Mucosa of stomach (tissue), 1 donor: ENCODE data around the gene MEIS2.

ENCODE experiments used
- H3K27me3 ChIP-seq: one replicate; pipeline ENCODE4 v1.7.0; 2013; ENCODE audit warnings: mild to moderate bottlenecking, low read length; ENCODE audit not compliant: control insufficient read depth, insufficient read depth
- H3K36me3 ChIP-seq: one replicate; pipeline ENCODE4 v1.7.0; 2013; ENCODE audit warnings: low read length; ENCODE audit not compliant: control insufficient read depth, insufficient read depth
- H3K4me1 ChIP-seq: one replicate; pipeline ENCODE4 v1.7.0; 2013; ENCODE audit warnings: mild to moderate bottlenecking, low read length; ENCODE audit not compliant: control insufficient read depth, insufficient read depth
- H3K4me3 ChIP-seq: one replicate; pipeline ENCODE4 v1.7.0; 2013; ENCODE audit warnings: low read length
- H3K9ac ChIP-seq: one replicate; pipeline ENCODE4 v1.7.0; 2013; ENCODE audit warnings: mild to moderate bottlenecking, low read length, moderate library complexity
- H3K9me3 ChIP-seq: one replicate; pipeline ENCODE4 v1.7.0; 2013; ENCODE audit warnings: mild to moderate bottlenecking, low read length, moderate library complexity; ENCODE audit not compliant: control insufficient read depth
- donor health status: Pancreatic carcinoma.

Gene MEIS2

GRCh38 chr15:36978126-36978525 is 122.2 kb downstream of the MEIS2 start:
- no peaks in the 10 kb centered on the region for H3K9me3 ChIP-seq
- H3K27me3 ChIP-seq: no peaks in the 10 kb centered on the region
- no peaks in the 10 kb centered on the region for H3K4me1 ChIP-seq
- no peak overlapping the region for H3K9ac ChIP-seq
- no peak overlapping the region for H3K4me3 ChIP-seq
- H3K36me3 ChIP-seq: no peaks in the 10 kb centered on the region

DNA sequence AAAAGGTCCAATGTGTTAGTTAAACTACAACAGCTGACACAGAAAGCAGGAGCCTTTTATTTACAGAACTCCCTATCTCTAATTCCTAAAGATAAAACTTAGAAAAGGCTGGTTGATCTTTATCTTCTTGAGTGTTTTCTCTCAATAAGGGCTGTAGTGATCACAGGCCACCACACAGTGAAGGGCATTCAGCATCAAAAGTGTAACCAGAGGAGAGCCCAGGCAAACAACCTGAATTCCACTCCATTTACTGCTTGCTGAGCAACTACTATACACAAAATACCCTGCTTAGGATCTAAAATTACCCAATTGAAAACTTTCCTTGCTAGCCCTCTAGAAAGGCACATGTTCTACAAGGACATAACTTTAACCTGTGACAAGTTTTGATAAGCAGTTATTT is 122.7 kb downstream of the MEIS2 start:
- no peaks in the 10 kb centered on the region for H3K27me3 ChIP-seq
- H3K4me3 ChIP-seq: no peak overlapping the region
- H3K9me3 ChIP-seq: no peaks in the 10 kb centered on the region
- H3K9ac ChIP-seq: no peak overlapping the region
- no peaks in the 10 kb centered on the region for H3K36me3 ChIP-seq
- H3K4me1 ChIP-seq: no peaks in the 10 kb centered on the region

DNA sequence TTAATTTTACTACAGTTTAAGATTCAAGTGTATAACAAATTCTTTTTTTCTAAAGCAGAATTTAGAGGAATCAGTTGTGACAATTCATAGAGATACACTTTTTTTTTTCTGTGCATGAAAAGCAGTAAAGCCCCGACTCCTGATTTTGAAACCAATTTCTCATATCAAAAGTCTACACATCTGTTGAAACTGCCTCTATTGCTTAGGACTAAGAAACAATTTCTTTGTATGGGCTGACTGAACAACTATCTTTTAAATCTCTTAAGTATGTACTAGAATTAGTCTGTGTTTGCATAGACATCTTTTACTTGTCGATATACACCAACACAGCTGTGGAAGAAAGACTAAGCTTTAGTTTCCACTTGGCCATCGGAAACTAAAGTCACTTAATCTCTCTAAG is 127.6 kb downstream of the MEIS2 start:
- no peaks in the 10 kb centered on the region for H3K9me3 ChIP-seq
- no peak overlapping the region for H3K9ac ChIP-seq
- no peaks in the 10 kb centered on the region for H3K36me3 ChIP-seq
- H3K4me1 ChIP-seq: no peaks in the 10 kb centered on the region
- H3K27me3 ChIP-seq: no peaks in the 10 kb centered on the region
- H3K4me3 ChIP-seq: no peak overlapping the region

DNA sequence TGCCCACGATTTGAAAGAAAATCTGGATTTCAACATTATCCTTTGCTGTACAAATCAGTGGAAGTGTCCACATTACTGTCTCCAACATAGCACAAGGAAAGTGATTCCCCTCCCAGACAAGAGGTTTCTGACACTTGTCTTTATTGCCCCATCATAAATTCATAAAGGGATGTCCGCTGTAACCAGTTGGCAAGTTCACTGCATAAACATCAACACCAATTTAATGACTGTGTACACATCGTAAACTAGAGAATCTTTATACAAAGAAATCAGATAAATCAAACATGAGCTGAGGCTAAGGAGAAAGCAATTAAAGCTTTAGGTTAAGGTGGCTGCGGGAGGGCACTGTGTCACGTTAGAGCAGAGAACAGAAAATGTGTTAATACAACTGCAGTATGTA is 129.8 kb downstream of the MEIS2 start:
- Histone ChIP-seq H3K4me3 (no peak overlapping the region), H3K9ac (no peak overlapping the region), H3K27me3 (no peaks in the 10 kb centered on the region)

GRCh38 chr15:36967929-36968328 is 132.4 kb downstream of the MEIS2 start:
- H3K4me3 ChIP-seq: no peak overlapping the region
- no peak overlapping the region for H3K9ac ChIP-seq
- H3K9me3 ChIP-seq: no peaks in the 10 kb centered on the region
- no peaks in the 10 kb centered on the region for H3K36me3 ChIP-seq
- H3K27me3 ChIP-seq: no peaks in the 10 kb centered on the region
- no peaks in the 10 kb centered on the region for H3K4me1 ChIP-seq

More for the DNA sequence above, 129.8 kb downstream of the MEIS2 start:
- Histone ChIP-seq H3K4me1 (no peaks in the 10 kb centered on the region), H3K9me3 (no peaks in the 10 kb centered on the region), H3K36me3 (no peaks in the 10 kb centered on the region)

DNA sequence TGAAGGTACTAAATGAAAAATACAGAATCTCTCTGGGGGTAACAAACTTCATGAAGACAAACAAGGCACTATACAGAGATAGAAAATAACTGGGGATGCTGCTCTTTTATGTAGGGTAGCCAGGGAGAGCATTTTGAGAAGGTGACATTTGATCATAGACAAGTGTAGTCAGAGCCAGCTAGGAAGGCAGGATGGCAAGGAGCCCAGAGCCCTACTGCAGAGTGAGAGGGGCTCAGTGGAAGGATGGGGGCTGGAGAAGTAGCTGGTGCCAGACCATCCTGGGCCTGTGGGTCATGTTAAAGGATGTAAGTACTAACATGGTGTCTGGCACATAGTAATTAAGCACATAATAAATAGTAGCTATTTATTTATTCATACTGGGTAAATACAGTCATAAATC is 133.6 kb downstream of the MEIS2 start:
- Histone ChIP-seq H3K4me1 (no peaks in the 10 kb centered on the region), H3K4me3 (no peak overlapping the region), H3K27me3 (no peaks in the 10 kb centered on the region), H3K9me3 (no peaks in the 10 kb centered on the region), H3K9ac (no peak overlapping the region), H3K36me3 (no peaks in the 10 kb centered on the region)

DNA sequence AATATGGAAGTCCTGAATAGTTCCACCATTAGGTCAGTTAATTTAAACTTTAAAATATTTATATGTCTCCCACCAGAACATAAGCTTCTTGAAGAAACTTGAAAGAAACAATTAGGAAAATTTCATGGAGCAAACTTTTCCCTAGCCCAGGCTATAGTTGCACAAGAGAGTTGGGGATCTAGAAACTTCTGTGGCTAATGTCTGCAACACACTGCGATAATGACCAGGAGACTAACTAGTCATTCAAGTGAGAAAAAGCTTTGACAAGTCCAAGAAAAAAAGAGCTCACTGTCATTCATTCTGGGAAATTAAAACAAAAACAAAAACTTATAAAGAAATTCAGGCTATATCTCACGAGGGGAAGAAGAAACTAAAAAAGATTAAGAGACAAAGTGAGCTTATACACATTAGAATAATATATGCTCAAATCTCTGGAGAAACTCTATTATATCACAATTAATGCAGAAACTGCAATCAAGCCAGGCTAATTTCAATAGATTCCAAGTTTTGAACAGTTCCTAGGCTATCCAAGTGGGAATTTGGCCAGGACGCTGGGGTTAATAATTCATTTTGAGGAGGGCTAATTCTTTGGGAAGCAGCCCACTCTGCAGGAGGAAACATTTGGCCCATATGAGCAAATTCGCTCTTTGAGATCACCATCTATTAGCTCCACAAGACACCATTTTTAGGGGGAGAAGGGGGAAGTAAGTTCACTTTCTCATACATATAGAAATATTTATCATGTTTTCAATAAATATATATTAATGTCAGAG is 134.6 kb downstream of the MEIS2 start:
- no peaks in the 10 kb centered on the region for H3K4me1 ChIP-seq
- H3K9me3 ChIP-seq: no peaks in the 10 kb centered on the region
- no peaks in the 10 kb centered on the region for H3K27me3 ChIP-seq
- no peak overlapping the region for H3K4me3 ChIP-seq
- H3K9ac ChIP-seq: no peak overlapping the region
- H3K36me3 ChIP-seq: no peaks in the 10 kb centered on the region

- H3K4me3 ChIP-seq: no peak overlapping the region
- H3K9ac ChIP-seq: no peak overlapping the region
- no peaks in the 10 kb centered on the region for H3K9me3 ChIP-seq
- no peaks in the 10 kb centered on the region for H3K4me1 ChIP-seq
- no peaks in the 10 kb centered on the region for H3K36me3 ChIP-seq
- no peaks in the 10 kb centered on the region for H3K27me3 ChIP-seq
These were observed 135.7 kb downstream of the MEIS2 start for GRCh38 chr15:36964626-36965025.

DNA sequence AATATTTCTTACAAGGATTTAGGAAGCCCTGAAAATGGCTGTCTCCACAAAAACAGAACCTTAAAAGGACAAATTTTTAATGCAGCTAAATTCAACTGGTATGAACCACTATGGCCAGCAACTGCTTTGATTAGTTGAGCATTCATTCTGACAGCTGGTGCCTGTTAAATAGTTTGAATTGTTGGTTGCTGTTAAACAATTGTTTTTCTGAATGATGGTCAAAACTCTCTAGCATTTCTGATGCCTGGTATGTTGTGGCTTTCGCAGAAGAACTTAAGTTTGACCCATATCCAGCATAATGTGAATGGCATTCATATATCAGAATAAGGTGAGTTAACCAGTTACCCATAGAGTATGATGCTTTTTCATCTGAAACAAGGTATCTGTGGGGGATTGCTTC is 138.4 kb downstream of the MEIS2 start:
- no peak overlapping the region for H3K9ac ChIP-seq
- no peaks in the 10 kb centered on the region for H3K4me1 ChIP-seq
- no peaks in the 10 kb centered on the region for H3K9me3 ChIP-seq
- H3K36me3 ChIP-seq: no peaks in the 10 kb centered on the region
- H3K27me3 ChIP-seq: no peaks in the 10 kb centered on the region
- H3K4me3 ChIP-seq: no peak overlapping the region

DNA sequence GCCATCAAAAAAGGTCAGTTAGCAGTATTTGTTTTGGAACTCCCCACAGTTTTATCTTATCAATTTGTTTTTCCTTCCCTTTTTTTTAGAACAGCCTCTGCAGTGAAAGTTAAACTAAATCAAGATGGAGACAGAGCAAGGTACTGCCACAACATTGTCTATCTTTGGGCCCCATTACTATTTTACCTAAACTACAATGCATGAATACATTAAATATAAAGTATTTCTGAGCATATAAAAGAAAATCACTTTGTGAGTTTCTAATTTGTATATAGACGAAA is 139.5 kb downstream of the MEIS2 start:
- Histone ChIP-seq H3K9me3 (no peaks in the 10 kb centered on the region), H3K4me3 (no peak overlapping the region), H3K4me1 (no peaks in the 10 kb centered on the region), H3K27me3 (no peaks in the 10 kb centered on the region), H3K9ac (no peak overlapping the region), H3K36me3 (no peaks in the 10 kb centered on the region)

- no peak overlapping the region for H3K4me3 ChIP-seq
- no peaks in the 10 kb centered on the region for H3K9me3 ChIP-seq
- H3K27me3 ChIP-seq: no peaks in the 10 kb centered on the region
- no peaks in the 10 kb centered on the region for H3K36me3 ChIP-seq
- no peak overlapping the region for H3K9ac ChIP-seq
- H3K4me1 ChIP-seq: no peaks in the 10 kb centered on the region
These were observed 140.0 kb downstream of the MEIS2 start for GRCh38 chr15:36960179-36960946.

DNA sequence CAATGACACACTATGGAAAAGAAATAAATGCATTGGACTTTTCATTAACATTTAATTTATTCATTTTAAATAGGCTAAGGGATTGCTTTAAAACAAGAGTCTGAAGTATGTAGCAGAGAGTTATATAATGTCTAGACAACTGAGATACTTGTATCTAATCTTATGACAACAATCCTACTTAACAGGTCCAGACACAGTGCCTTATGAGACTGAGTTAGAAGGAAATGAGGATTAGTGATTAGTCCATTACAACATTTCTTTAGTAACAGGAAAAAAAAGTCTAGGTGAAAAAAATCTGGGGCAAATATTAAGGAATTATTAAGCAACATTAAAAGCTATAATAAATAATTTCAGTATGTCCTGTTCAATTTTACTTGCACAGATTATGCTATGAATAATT is 140.6 kb downstream of the MEIS2 start:
- Histone ChIP-seq H3K27me3 (no peaks in the 10 kb centered on the region), H3K9me3 (no peaks in the 10 kb centered on the region), H3K4me1 (no peaks in the 10 kb centered on the region), H3K36me3 (no peaks in the 10 kb centered on the region), H3K9ac (no peak overlapping the region), H3K4me3 (no peak overlapping the region)
